H9 (cell line): ENCODE data around the gene ANO3. TPM values are rescaled to one million over a fixed set of nuclear protein-coding genes. Genes with fewer than 3 reads are reported as not detected.

Source experiments
- DNase-seq: peaks from one replicate; pipeline ENCODE4 v3.0.0-alpha.2; 2017
- H2AFZ ChIP-seq: one replicate; pipeline ENCODE4 v1.6.1; 2013; ENCODE audit warnings: mild to moderate bottlenecking, low read length, control low read depth, moderate library complexity
- H2AK5ac ChIP-seq: 2 replicates; pipeline ENCODE4 v1.6.1; 2013; ENCODE audit warnings: low read length, control low read depth, mixed read lengths; ENCODE audit not compliant: insufficient read length
- H2BK120ac ChIP-seq: one replicate; pipeline ENCODE4 v1.6.1; 2013; ENCODE audit warnings: low read depth, mild to moderate bottlenecking, low read length, control low read depth, inconsistent platforms; ENCODE audit not compliant: poor library complexity, severe bottlenecking
- H2BK12ac ChIP-seq: 2 replicates; pipeline ENCODE4 v1.6.1; 2013; ENCODE audit warnings: low read length, control low read depth, mixed read lengths, low read depth; ENCODE audit not compliant: insufficient read length
- H2BK15ac ChIP-seq: 2 replicates; pipeline ENCODE4 v1.6.1; 2013; ENCODE audit warnings: low read depth, low read length, control low read depth
- H2BK20ac ChIP-seq: one replicate; pipeline ENCODE4 v1.6.1; 2013; ENCODE audit warnings: low read depth, mild to moderate bottlenecking, low read length, control low read depth, inconsistent platforms; ENCODE audit not compliant: poor library complexity, severe bottlenecking
- H2BK5ac ChIP-seq: 2 replicates; pipeline ENCODE4 v1.6.1; 2013; ENCODE audit warnings: low read length, control low read depth, mixed read lengths; ENCODE audit not compliant: insufficient read length
- H3K14ac ChIP-seq: 2 replicates; pipeline ENCODE4 v1.6.1; 2013; ENCODE audit warnings: low read length, control low read depth; ENCODE audit not compliant: insufficient read depth
- H3K18ac ChIP-seq: 2 replicates; pipeline ENCODE4 v1.6.1; 2013; ENCODE audit warnings: low read depth, mild to moderate bottlenecking, mixed read lengths, low read length, control low read depth; ENCODE audit not compliant: insufficient read length
- H3K23ac ChIP-seq: 2 replicates; pipeline ENCODE4 v1.6.1; 2013; ENCODE audit warnings: low read length, control low read depth, mixed read lengths, low read depth; ENCODE audit not compliant: insufficient read length
- H3K23me2 ChIP-seq: 2 replicates; pipeline ENCODE4 v1.6.1; 2013; ENCODE audit warnings: low read depth, mild to moderate bottlenecking, mixed read lengths, low read length, control low read depth; ENCODE audit not compliant: insufficient read length, poor library complexity, severe bottlenecking
- H3K27ac ChIP-seq: 2 replicates; pipeline ENCODE4 v1.5.1; 2013; ENCODE audit warnings: low read length, control low read depth, mixed read lengths, low read depth; ENCODE audit not compliant: insufficient read length
- H3K27me3 ChIP-seq: 2 replicates; pipeline ENCODE4 v1.6.1; 2013; ENCODE audit warnings: low read length, control low read depth, inconsistent platforms; ENCODE audit not compliant: insufficient read depth
- H3K4ac ChIP-seq: 2 replicates; pipeline ENCODE4 v1.6.1; 2013; ENCODE audit warnings: low read depth, mild to moderate bottlenecking, control low read depth, inconsistent platforms, low read length, moderate library complexity
- H3K4me1 ChIP-seq: 2 replicates; pipeline ENCODE4 v1.6.1; 2013; ENCODE audit warnings: low read length, control low read depth, inconsistent platforms; ENCODE audit not compliant: insufficient read depth
- H3K4me2 ChIP-seq: 2 replicates; pipeline ENCODE4 v1.6.1; 2013; ENCODE audit warnings: low read length, control low read depth, mixed read lengths; ENCODE audit not compliant: insufficient read length, insufficient read depth
- H3K56ac ChIP-seq: 2 replicates; pipeline ENCODE4 v1.6.1; 2013; ENCODE audit warnings: low read depth, mild to moderate bottlenecking, mixed read lengths, low read length, control low read depth; ENCODE audit not compliant: insufficient read length
- H3K79me1 ChIP-seq: 2 replicates; pipeline ENCODE4 v1.6.1; 2013; ENCODE audit warnings: low read depth, mild to moderate bottlenecking, moderate library complexity, low read length, control low read depth, inconsistent platforms; ENCODE audit not compliant: insufficient read depth, poor library complexity, severe bottlenecking
- H3K79me2 ChIP-seq: 2 replicates; pipeline ENCODE4 v1.6.1; 2013; ENCODE audit warnings: low read length, control low read depth, inconsistent platforms; ENCODE audit not compliant: insufficient read depth
- H3K9ac ChIP-seq: 2 replicates; pipeline ENCODE4 v1.6.1; 2013; ENCODE audit warnings: low read length, control low read depth, mixed read lengths; ENCODE audit not compliant: insufficient read length; ENCODE audit errors: extremely low read depth
- H3K9me3 ChIP-seq: one replicate; pipeline ENCODE4 v1.6.1; 2013; ENCODE audit warnings: low read depth, low read length, inconsistent platforms; ENCODE audit not compliant: control insufficient read depth
- H3T11ph ChIP-seq: one replicate; pipeline ENCODE4 v1.6.1; 2013; ENCODE audit warnings: mild to moderate bottlenecking, low read length, control low read depth, inconsistent platforms
- H4K20me1 ChIP-seq: one replicate; pipeline ENCODE4 v1.6.1; 2013; ENCODE audit not compliant: control insufficient read depth, insufficient read length, insufficient read depth
- H4K5ac ChIP-seq: 2 replicates; pipeline ENCODE4 v1.6.1; 2013; ENCODE audit warnings: low read depth, mild to moderate bottlenecking, mixed read lengths, low read length, control low read depth; ENCODE audit not compliant: insufficient read length
- H4K8ac ChIP-seq: replicated peaks from 2 replicates; pipeline ENCODE4 v1.6.1; 2013; ENCODE audit warnings: low read length, control low read depth, mixed read lengths, low read depth; ENCODE audit not compliant: insufficient read length
- H4K91ac ChIP-seq: 2 replicates; pipeline ENCODE4 v1.6.1; 2013; ENCODE audit warnings: low read depth, mild to moderate bottlenecking, moderate library complexity, mixed read lengths, low read length, control low read depth; ENCODE audit not compliant: insufficient read length
- H3K27ac Mint-ChIP-seq, 3 experiments: 2 replicates in 2 of 3; 3 replicates in 1 of 3; pipeline ENCODE4 v1.8.0; 2020 to 2021; ENCODE audit warnings: mixed read lengths in 3 of 3, mild to moderate bottlenecking in 1 of 3, moderate library complexity in 1 of 3
- H3K27me3 Mint-ChIP-seq: 2 replicates; pipeline ENCODE4 v1.8.0; 2021; ENCODE audit warnings: low read depth, mild to moderate bottlenecking, moderate library complexity, mixed read lengths
- H3K36me3 Mint-ChIP-seq, 3 experiments: 2 replicates in 2 of 3; 3 replicates in 1 of 3; pipeline ENCODE4 v1.8.0; 2020 to 2021; ENCODE audit warnings: low read depth in 3 of 3, mixed read lengths in 3 of 3; ENCODE audit not compliant: insufficient read depth in 1 of 3
- H3K4me1 Mint-ChIP-seq, 2 experiments: 2 replicates each; pipeline ENCODE4 v1.8.0; 2020; ENCODE audit warnings: mixed read lengths in 2 of 2
- H3K4me3 Mint-ChIP-seq, 2 experiments: 2 replicates in 1 of 2; 3 replicates in 1 of 2; pipeline ENCODE4 v1.8.0; 2020 to 2021; ENCODE audit warnings: mild to moderate bottlenecking in 2 of 2, mixed read lengths in 2 of 2, moderate library complexity in 1 of 2
- H3K9me3 Mint-ChIP-seq, 2 experiments: 2 replicates in 1 of 2; 3 replicates in 1 of 2; pipeline ENCODE4 v1.8.0; 2020; ENCODE audit warnings: mild to moderate bottlenecking in 2 of 2, mixed read lengths in 2 of 2, moderate library complexity in 1 of 2
- CTCF ChIP-seq: fragments of 200-600 bp; sonication (generic); conservative IDR thresholded peaks from 3 replicates; pipeline ENCODE4 v1.8.0; 2021; ENCODE audit warnings: antibody characterized with exemption, mild to moderate bottlenecking
- WGBS: extraction: QIAGEN DNeasy Blood & Tissue Kit; methylation state at CpG from one replicate; pipeline ENCODE4 v1.1.7; 2013; ENCODE audit warnings: missing lambda C conversion rate, low lambda C conversion rate, mixed read lengths; ENCODE audit not compliant: insufficient read length; ENCODE audit errors: extremely low coverage; 5-methylcytosine and 5-hydroxymethylcytosine counted together
- total RNA-seq: library from RNA; stranded (reverse); gene quantifications from 2 replicates; pipeline ENCODE4 v1.2.1, GENCODE V29; 2021

ANO3 gene
- total RNA-seq, 1 experiment from 2014 or later = not detected

- Histone ChIP-seq H3K56ac (no peak overlapping the region), H3K27me3 (no peaks in the 10 kb centered on the region), H3K4me2 (no peak overlapping the region), H3K9me3 (no peaks in the 10 kb centered on the region), H3K14ac (no peak overlapping the region), H3K18ac (no peak overlapping the region), H4K5ac (no peak overlapping the region), H3K27ac (no peak overlapping the region), H3K23me2 (no peaks in the 10 kb centered on the region), H3K23ac (no peak overlapping the region), H2BK12ac (no peak overlapping the region), H2AK5ac (no peak overlapping the region), H3K79me2 (no peaks in the 10 kb centered on the region), H4K91ac (no peak overlapping the region), H2BK120ac (no peak overlapping the region), H3T11ph (no peak overlapping the region), H2AFZ (no peak overlapping the region), H2BK5ac (no peak overlapping the region), H4K8ac (no peak overlapping the region), H3K79me1 (no peaks in the 10 kb centered on the region), H3K9ac (no peak overlapping the region), H4K20me1 (no peaks in the 10 kb centered on the region), H3K4ac (no peak overlapping the region), H2BK20ac (no peak overlapping the region), H2BK15ac (no peak overlapping the region), H3K4me1 (no peaks in the 10 kb centered on the region)
- Mint-ChIP-seq H3K27ac (no peak overlapping the region), H3K4me3 (no peak overlapping the region), H3K9me3 (no peaks in the 10 kb centered on the region), H3K27me3 (no peaks in the 10 kb centered on the region), H3K4me1 (no peaks in the 10 kb centered on the region), H3K36me3 (no peaks in the 10 kb centered on the region)
- DNase-seq = no peak
- TF ChIP-seq CTCF = no peak
- no CpG with 5 or more reads among the region's 2 CpGs for WGBS
Measured at GRCh38 chr11:26477396-26477795, 145.5 kb downstream of the ANO3 start.
